GM21786 (cell line): ENCODE measurements around the gene RFX8.
"Not testable (repeated sequence)": the region's sequence is repeated elsewhere in the genome, so short reads cannot be mapped to it uniquely, and the experiment has no call there.

Experiments
- ATAC-seq: cut with Tn5 transposase; IDR thresholded peaks from one replicate; pipeline ENCODE4 v1.9.1; 2021; ENCODE audit not compliant: unreplicated experiment

Gene RFX8

GRCh38 chr2:101354420-101355311 lies 120.2 kb downstream of the RFX8 start:
- no peak for ATAC-seq

GRCh38 chr2:101352631-101353030 lies 122.3 kb downstream of the RFX8 start:
- not testable (repeated sequence) for ATAC-seq

- no peak for ATAC-seq
These were observed 123.7 kb downstream of the RFX8 start for GRCh38 chr2:101351207-101351606.

GRCh38 chr2:101349893-101350662 lies 124.8 kb downstream of the RFX8 start:
- ATAC-seq: no peak

- ATAC-seq: no peak
These were observed 126.0 kb downstream of the RFX8 start for GRCh38 chr2:101348883-101349282.
